HG03045 (cell line): ENCODE results near the gene CDH1.
A peak's percentile ranks its signal among the peaks of the same experiment; 100 is the strongest.
"Not testable (repeated sequence)": the region's sequence is repeated elsewhere in the genome, so short reads cannot be mapped to it uniquely, and the experiment has no call there.

Experiments
- ATAC-seq: cut with Tn5 transposase; IDR thresholded peaks from one replicate; pipeline ENCODE4 v1.9.1; 2021; ENCODE audit warnings: mild to moderate bottlenecking, moderate library complexity; ENCODE audit not compliant: unreplicated experiment

CDH1 gene

DNA sequence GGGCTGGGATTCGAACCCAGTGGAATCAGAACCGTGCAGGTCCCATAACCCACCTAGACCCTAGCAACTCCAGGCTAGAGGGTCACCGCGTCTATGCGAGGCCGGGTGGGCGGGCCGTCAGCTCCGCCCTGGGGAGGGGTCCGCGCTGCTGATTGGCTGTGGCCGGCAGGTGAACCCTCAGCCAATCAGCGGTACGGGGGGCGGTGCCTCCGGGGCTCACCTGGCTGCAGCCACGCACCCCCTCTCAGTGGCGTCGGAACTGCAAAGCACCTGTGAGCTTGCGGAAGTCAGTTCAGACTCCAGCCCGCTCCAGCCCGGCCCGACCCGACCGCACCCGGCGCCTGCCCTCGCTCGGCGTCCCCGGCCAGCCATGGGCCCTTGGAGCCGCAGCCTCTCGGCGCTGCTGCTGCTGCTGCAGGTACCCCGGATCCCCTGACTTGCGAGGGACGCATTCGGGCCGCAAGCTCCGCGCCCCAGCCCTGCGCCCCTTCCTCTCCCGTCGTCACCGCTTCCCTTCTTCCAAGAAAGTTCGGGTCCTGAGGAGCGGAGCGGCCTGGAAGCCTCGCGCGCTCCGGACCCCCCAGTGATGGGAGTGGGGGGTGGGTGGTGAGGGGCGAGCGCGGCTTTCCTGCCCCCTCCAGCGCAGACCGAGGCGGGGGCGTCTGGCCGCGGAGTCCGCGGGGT, at the start of gene CDH1:
Gene CDH1 (plus strand): TSS at position 247 of the 684 bp plus-strand sequence. CDS start 124 bp downstream, at position 371.
- no peak for ATAC-seq

DNA sequence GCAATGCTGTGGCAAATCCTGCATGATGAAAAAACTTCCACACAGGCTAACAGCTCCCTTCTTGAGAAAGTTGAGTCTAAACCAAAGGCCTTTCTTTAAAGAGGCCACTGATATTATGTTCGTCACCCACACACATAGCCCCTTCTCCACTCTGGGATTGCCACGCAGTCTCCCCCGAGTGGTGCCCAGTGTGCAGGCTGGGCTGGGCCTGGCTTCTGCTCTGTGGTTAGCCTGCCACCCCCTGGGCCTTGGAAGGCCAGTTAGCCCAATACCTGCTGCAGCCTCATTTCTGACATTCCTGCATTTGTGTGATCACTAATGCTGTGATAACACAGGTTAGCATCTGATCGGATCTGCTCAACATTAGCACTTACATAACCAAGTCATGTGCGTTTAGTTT, 47.2 kb upstream of the CDH1 start:
- ATAC-seq: no peak

DNA sequence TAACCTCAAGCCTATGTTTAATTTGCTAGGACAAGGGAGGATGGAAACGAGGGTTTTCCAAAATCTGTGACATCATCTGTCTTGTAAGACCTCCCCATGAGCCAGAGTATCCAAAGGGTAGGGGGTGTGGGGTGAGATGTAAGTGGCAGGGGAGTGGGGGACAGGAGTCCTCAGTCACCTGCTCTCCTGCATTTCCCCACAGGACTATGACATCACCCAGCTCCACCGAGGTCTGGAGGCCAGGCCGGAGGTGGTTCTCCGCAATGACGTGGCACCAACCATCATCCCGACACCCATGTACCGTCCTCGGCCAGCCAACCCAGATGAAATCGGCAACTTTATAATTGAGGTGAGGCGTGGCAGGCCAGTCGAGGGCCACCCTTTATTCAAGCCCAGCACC, 41.5 kb upstream of the CDH1 start:
- no peak for ATAC-seq

GRCh38 chr16:68696514-68696913, 40.6 kb upstream of the CDH1 start:
- ATAC-seq: no peak

GRCh38 chr16:68698091-68698490, 39.0 kb upstream of the CDH1 start:
- no peak for ATAC-seq

DNA sequence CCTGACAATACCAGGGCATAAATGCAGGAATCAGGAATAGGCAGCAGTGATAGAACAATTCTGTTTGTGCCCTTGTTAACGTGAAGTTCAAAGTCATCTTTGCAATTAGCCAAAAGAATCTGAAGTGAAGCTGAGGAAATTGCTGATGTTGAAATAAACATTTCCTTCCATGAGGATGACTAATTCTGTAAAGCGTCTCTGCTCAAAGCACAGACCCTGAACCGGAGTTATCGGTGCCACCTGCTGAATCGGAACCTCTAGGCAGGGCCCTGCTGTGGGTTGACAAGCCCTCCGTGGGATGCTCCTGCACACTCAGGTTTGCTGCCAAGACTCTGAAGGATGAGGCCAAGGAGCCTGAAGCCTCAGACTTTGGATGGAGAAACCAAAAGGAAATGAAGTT, 37.0 kb upstream of the CDH1 start:
- no peak for ATAC-seq

- no peak for ATAC-seq
Measured at GRCh38 chr16:68700831-68701230, 36.3 kb upstream of the CDH1 start.

DNA sequence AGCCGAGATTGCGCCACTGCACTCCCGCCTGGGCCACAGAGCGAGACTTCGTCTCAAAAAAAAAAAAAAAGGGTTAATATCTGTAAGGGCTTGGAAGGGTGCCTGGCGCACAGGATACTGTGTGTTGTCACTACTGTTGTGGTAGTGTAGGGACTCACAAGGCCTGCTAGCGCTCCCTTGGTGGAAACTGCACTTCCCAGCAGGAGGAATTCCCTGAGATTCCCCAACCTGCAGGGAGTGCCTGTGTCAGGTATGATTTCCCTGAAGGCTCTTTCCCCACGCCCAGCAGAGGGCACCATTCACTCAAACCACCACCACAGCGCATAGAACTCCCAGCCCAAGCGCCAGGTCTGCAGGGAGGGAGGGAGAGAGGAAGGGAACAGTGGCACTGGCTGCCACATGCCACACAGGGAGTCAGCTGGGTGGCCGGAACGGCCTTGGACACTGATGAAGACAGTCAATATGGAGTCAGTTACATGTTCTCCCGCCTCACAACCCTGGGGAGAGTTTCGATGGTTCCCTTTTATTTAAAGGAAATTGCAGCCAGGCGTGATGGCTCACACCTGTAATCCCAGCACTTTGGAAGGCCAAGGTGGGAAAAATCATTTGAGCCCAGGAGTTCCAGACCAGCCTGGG, 32.7 kb upstream of the CDH1 start:
- ATAC-seq: peak; percentile 46

GRCh38 chr16:68707340-68708152, 29.5 kb upstream of the CDH1 start:
- no peak for ATAC-seq

- no peak for ATAC-seq
Measured at GRCh38 chr16:68710211-68710610, 26.9 kb upstream of the CDH1 start.

- ATAC-seq: no peak
Measured at GRCh38 chr16:68711421-68712139, 25.5 kb upstream of the CDH1 start.

DNA sequence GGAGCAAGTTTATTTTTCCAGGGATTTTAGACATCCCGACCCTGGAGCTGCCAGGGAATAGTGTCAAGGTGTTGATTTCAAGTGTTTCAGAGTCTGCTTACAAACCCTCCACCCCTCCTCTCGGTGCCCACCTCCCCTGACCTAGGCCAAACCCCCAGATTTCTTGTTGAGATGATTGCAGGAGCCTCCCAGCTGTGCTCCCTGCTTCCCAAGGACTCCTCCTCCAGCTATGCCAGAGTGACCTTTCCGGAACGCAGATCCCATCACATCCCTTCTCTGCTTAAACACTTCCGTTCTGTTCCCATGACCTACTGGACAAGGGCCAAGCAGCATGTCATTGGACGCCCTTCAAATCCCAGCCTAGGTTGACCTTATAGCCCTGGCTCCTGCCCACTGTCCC, 23.7 kb upstream of the CDH1 start:
- ATAC-seq: no peak

DNA sequence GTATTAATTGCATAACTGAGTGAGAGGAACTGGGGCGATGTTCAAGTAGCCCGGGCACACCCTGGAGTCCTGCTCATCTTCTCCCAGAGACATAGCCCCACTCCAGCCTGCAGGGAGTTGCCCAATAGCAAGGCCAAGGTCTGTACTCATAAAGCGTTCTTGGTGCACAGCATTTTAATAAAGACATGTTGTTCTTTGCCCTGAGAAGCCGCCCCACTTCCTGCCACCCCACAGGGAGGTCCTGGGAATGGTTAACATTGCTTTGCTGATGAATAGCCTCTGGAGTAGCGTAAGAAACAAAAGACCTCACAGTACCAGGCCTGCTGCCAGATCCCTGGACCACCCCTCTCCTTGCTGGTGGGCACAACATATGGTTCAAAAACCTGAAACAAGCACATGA, 21.6 kb upstream of the CDH1 start:
- no peak for ATAC-seq

DNA sequence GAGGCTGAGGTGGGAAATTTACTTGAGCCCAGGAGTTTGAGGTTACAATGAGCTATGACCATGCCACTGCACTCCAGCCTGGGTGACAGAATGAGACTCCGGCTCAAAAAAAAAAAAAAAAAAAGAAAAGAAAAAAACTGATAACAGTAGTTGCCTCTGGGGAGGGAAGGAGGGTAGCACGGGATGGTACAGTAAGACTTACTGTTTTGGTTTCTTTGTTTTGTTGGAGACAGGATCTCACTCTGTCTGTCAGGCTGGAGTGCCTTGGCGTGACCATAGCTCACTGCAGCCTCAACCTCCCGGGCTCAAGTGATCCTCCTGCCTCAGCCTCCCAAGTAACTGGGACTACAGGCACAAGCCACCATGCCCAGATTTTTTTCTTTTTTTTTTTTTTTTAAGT, 20.6 kb upstream of the CDH1 start:
- ATAC-seq: not testable (repeated sequence)

DNA sequence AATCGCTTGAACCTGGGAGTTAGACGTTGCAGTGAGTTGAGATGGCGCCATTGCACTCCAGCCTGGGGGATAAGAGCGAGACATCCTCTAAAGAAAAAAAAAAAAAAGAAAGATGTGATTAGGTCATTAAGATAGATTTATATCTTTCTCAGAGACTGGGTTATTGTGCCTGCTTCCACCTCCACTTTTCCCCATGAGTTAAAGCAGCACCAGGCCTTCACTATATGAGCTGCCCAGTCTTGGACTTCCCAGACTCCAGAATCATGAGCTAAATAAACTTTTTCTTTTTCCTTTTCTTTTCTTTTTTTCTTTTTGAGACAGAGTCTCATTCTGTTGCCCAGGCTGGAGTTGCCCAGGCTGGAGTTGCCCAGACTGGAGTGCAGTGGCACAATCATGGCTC, 19.4 kb upstream of the CDH1 start:
- no peak for ATAC-seq

DNA sequence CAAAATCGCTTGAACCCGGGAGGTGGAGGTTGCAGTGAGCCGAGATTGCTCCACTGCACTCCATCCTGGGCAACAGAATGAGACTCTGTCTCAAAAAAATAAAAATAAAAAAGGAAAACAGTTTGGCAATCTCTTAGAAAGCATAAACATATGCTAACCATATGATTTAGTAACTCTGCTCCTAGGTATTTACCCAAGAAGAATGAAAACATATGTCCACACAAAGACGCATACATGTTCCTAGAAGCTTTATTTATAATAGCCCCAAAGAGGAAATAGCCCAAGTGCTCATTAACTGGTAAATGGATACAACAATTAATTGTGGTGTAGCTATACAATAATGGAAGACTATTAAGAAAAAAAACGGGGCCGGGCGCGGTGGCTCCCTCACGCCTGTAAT, 18.5 kb upstream of the CDH1 start:
- ATAC-seq: no peak

DNA sequence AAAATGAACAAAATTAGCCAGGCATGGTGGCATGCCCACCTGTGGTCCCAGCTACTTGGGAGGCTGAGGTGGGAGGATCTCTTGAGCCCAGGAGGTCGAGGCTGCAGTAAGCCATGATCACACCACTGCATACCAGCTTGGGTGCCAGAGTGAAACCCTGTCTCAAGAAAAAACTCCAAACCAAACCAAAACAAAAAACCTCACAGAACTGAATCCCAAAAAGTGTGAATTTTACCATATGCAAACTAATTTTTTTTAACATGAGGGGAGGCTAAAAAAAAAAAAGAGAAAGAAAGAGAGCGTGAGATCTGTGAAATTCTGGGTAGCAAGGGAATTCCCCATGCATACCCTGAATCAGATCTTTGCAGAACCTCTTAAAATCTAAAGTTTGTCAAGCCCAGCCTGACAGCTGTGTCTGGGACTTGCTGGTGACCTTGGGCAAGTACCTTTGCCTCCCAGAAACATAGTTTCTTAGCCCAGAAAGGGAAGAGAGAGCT, 17.1 kb upstream of the CDH1 start:
- peak; percentile 79 for ATAC-seq

GRCh38 chr16:68722119-68723024, 14.7 kb upstream of the CDH1 start:
- no peak for ATAC-seq

DNA sequence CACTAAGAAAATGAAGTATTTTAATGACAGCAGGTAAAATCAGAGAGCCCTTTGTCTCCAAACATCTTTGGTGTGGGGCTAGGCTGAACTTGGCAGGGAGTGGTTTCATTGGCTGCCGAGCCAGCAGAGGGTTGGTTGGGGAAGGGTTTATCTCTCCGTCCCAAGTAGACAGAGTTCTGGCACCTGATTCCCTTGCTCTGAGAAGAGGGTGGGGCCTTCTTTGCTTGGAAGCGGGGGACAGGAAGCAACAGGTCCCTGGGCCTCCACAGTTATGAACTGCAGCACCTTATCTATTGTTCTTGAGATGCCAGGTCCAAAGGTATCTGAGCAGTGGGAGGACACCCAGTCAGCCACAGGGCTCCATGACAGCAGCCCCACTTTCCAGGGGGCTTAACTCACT, 12.3 kb upstream of the CDH1 start:
- ATAC-seq: no peak

- no peak for ATAC-seq
Measured at GRCh38 chr16:68728523-68728922, 8.6 kb upstream of the CDH1 start.
